CD4-positive, alpha-beta T cell (primary cell): ENCODE results near the gene NCAPD2. TPM values are rescaled to one million over a fixed set of nuclear protein-coding genes. Genes with fewer than 3 reads are reported as not detected.

Experiments used
- ATAC-seq: fragments of 200-7000 bp; cut with Tn5 transposase; one replicate; pipeline ENCODE4 v1.10.0; 2022; ENCODE audit warnings: mild to moderate bottlenecking; ENCODE audit not compliant: poor library complexity
- CTCF ChIA-PET: fragments of 350-600 bp; sonication (Branson Sonifier 250); formaldehyde crosslinking; loops from one replicate; lab custom pipeline; 2021; ENCODE audit warnings: antibody characterized with exemption, inconsistent platforms; lab: Charles Lee
- POLR2A ChIA-PET: fragments of 350-600 bp; sonication (Branson Sonifier 250); formaldehyde crosslinking; loops from one replicate; lab custom pipeline; 2021; ENCODE audit warnings: antibody characterized with exemption, inconsistent platforms; lab: Charles Lee
- DNase-seq, 14 experiments: peaks; one replicate each; pipeline ENCODE4 v3.0.0-alpha.2; 2013 to 2020; ENCODE audit warnings: mixed read lengths in 2 of 14
- H3K27ac ChIP-seq, 2 donors: one replicate each; pipeline versions ENCODE4 v1.5.1 to v1.7.0; 2013; ENCODE audit warnings: low read length in 2 of 2, low read depth in 1 of 2, mild to moderate bottlenecking in 1 of 2
- H3K27me3 ChIP-seq, 2 experiments: 1 replicate in 1 of 2; 2 replicates in 1 of 2; pipeline versions ENCODE4 v1.6.1 to v1.7.0; 2013; ENCODE audit warnings: low read length in 2 of 2, control low read depth in 1 of 2, mild to moderate bottlenecking in 1 of 2, moderate library complexity in 1 of 2; ENCODE audit not compliant: insufficient read depth in 2 of 2, control insufficient read depth in 1 of 2
- H3K36me3 ChIP-seq: one replicate; pipeline ENCODE4 v1.6.1; 2013; ENCODE audit warnings: low read length, control low read depth; ENCODE audit not compliant: insufficient read depth
- H3K4me1 ChIP-seq: one replicate; pipeline ENCODE4 v1.6.1; 2013; ENCODE audit warnings: low read length, control low read depth; ENCODE audit not compliant: insufficient read depth
- H3K4me3 ChIP-seq: one replicate; pipeline ENCODE4 v1.5.1; 2013; ENCODE audit warnings: mild to moderate bottlenecking, low read length, moderate library complexity
- H3K9me3 ChIP-seq, 2 experiments: 1 replicate in 1 of 2; 2 replicates in 1 of 2; pipeline versions ENCODE4 v1.6.1 to v1.7.0; 2013; ENCODE audit warnings: low read length in 2 of 2, mild to moderate bottlenecking in 2 of 2, control low read depth in 1 of 2, moderate library complexity in 1 of 2; ENCODE audit not compliant: control insufficient read depth in 1 of 2, insufficient read depth in 1 of 2
- H3K27ac Mint-ChIP-seq: one replicate; pipeline ENCODE4 v1.8.0; 2020; ENCODE audit warnings: mixed read lengths
- H3K27me3 Mint-ChIP-seq: one replicate; pipeline ENCODE4 v1.8.0; 2021; ENCODE audit warnings: mixed read lengths
- H3K36me3 Mint-ChIP-seq: one replicate; pipeline ENCODE4 v1.8.0; 2021; ENCODE audit warnings: low read depth, mixed read lengths
- H3K4me1 Mint-ChIP-seq: one replicate; pipeline ENCODE4 v1.8.0; 2021; ENCODE audit warnings: low read depth, mixed read lengths
- H3K4me3 Mint-ChIP-seq: one replicate; pipeline ENCODE4 v1.8.0; 2020; ENCODE audit warnings: mild to moderate bottlenecking, mixed read lengths
- H3K9me3 Mint-ChIP-seq: one replicate; pipeline ENCODE4 v1.8.0; 2020; ENCODE audit warnings: mixed read lengths
- intact Hi-C, 2 experiments: fragments of 100-400 bp; cut with DNase I in 1 of 2; cut with micrococcal nuclease in 1 of 2; formaldehyde crosslinking; loops; one replicate each; pipeline versions ENCODE4 v1.15.1 to v1.9.0; 2023 to 2025; cut with DNase I, micrococcal nuclease
- total RNA-seq, 174 experiments: library from RNA in 2 of 174; stranded (reverse) in 2 of 174; gene quantifications; one replicate each; pipeline ENCODE4 v1.2.3 and lab custom pipeline; 2021 to 2026
- TF ChIP-seq, protein P1 (sequence below): fragments of 200-600 bp; IDR thresholded peaks from one replicate; pipeline ENCODE4 v1.8.0; 2022; ENCODE audit warnings: antibody characterized with exemption, mild to moderate bottlenecking

Gene NCAPD2
- total RNA-seq, 2 experiments from 2014 or later, result 13.7 to 14.9 TPM

DNA sequence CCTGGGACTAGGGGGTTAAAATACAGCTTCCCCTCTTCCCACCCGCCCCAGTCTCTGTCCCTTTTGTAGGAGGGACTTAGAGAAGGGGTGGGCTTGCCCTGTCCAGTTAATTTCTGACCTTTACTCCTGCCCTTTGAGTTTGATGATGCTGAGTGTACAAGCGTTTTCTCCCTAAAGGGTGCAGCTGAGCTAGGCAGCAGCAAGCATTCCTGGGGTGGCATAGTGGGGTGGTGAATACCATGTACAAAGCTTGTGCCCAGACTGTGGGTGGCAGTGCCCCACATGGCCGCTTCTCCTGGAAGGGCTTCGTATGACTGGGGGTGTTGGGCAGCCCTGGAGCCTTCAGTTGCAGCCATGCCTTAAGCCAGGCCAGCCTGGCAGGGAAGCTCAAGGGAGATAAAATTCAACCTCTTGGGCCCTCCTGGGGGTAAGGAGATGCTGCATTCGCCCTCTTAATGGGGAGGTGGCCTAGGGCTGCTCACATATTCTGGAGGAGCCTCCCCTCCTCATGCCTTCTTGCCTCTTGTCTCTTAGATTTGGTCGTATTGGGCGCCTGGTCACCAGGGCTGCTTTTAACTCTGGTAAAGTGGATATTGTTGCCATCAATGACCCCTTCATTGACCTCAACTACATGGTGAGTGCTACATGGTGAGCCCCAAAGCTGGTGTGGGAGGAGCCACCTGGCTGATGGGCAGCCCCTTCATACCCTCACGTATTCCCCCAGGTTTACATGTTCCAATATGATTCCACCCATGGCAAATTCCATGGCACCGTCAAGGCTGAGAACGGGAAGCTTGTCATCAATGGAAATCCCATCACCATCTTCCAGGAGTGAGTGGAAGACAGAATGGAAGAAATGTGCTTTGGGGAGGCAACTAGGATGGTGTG is 42.3 kb downstream of the NCAPD2 start:
- Mint-ChIP-seq H3K27me3 (no peaks in the 10 kb centered on the region), H3K36me3 (peaks cover 77% of the 10 kb centered on the region), H3K4me3 (peak overlapping the region; percentile 96), H3K4me1 (peaks cover 74% of the 10 kb centered on the region), H3K27ac (peak overlapping the region; percentile 90), H3K9me3 (no peaks in the 10 kb centered on the region)
- DNase-seq, result peak in 2 of 14 experiments; percentile 22 to 41
- peaks cover 35% of the 10 kb centered on the region for H3K36me3 ChIP-seq
- ATAC-seq, result no peak
- H3K9me3 ChIP-seq, result peaks cover 0 to 4% of the 10 kb centered on the region in 2 experiments
- ChIA-PET POLR2A (interaction anchor here (0.5 to 6.5 kb wide), 17 partner anchors 16 to 407 kb away, joined by 3 to 58 read pairs (median 7); partner anchors contain the start of genes C12orf57, CD27, COPS7A and MRPL51), CTCF (interaction anchor here (0.8 to 4.5 kb wide), 9 partner anchors 17 to 340 kb away, joined by 3 to 31 read pairs (median 4); partner anchors contain the start of genes MRPL51 and VAMP1)
- no peaks in the 10 kb centered on the region for H3K27me3 ChIP-seq
- H3K4me1 ChIP-seq, result peaks cover 85% of the 10 kb centered on the region
- H3K27ac ChIP-seq, result peak overlapping the region; percentile 91 to 93
- TF ChIP-seq, protein P1, sequence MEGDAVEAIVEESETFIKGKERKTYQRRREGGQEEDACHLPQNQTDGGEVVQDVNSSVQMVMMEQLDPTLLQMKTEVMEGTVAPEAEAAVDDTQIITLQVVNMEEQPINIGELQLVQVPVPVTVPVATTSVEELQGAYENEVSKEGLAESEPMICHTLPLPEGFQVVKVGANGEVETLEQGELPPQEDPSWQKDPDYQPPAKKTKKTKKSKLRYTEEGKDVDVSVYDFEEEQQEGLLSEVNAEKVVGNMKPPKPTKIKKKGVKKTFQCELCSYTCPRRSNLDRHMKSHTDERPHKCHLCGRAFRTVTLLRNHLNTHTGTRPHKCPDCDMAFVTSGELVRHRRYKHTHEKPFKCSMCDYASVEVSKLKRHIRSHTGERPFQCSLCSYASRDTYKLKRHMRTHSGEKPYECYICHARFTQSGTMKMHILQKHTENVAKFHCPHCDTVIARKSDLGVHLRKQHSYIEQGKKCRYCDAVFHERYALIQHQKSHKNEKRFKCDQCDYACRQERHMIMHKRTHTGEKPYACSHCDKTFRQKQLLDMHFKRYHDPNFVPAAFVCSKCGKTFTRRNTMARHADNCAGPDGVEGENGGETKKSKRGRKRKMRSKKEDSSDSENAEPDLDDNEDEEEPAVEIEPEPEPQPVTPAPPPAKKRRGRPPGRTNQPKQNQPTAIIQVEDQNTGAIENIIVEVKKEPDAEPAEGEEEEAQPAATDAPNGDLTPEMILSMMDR, result no peak
- H3K4me3 ChIP-seq, result peak overlapping the region; percentile 88
- intact Hi-C loops, result loop anchor here (1.0 to 5.0 kb wide), 4 partner anchors 65 to 214 kb away; partner anchors contain the start of gene VAMP1 (in 2 of the 2)

DNA sequence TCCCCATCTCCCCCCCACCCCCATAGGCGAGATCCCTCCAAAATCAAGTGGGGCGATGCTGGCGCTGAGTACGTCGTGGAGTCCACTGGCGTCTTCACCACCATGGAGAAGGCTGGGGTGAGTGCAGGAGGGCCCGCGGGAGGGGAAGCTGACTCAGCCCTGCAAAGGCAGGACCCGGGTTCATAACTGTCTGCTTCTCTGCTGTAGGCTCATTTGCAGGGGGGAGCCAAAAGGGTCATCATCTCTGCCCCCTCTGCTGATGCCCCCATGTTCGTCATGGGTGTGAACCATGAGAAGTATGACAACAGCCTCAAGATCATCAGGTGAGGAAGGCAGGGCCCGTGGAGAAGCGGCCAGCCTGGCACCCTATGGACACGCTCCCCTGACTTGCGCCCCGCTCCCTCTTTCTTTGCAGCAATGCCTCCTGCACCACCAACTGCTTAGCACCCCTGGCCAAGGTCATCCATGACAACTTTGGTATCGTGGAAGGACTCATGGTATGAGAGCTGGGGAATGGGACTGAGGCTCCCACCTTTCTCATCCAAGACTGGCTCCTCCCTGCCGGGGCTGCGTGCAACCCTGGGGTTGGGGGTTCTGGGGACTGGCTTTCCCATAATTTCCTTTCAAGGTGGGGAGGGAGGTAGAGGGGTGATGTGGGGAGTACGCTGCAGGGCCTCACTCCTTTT is 43.1 kb downstream of the NCAPD2 start:
- DNase-seq, result peak in 2 of 14 experiments; percentile 11 to 37

More for the DNA sequence above, 43.1 kb downstream of the NCAPD2 start:
- peak overlapping the region; percentile 90 for H3K27ac Mint-ChIP-seq
- no peaks in the 10 kb centered on the region for H3K27me3 Mint-ChIP-seq
- peaks cover 79% of the 10 kb centered on the region for H3K4me1 Mint-ChIP-seq
- Histone ChIP-seq H3K4me3 (no peak overlapping the region), H3K4me1 (peaks cover 90% of the 10 kb centered on the region), H3K9me3 (peaks cover 0 to 4% of the 10 kb centered on the region in 2 experiments), H3K36me3 (peaks cover 37% of the 10 kb centered on the region), H3K27ac (peak overlapping the region; percentile 42 to 70), H3K27me3 (no peaks in the 10 kb centered on the region)
- TF ChIP-seq, protein P1, result no peak
- POLR2A ChIA-PET, result interaction anchor here (0.7 to 6.5 kb wide), 13 partner anchors 17 to 315 kb away, joined by 3 to 58 read pairs (median 11); partner anchors contain the start of genes CD27, TAPBPL, USP5 and VAMP1
- intact Hi-C loops, result loop anchor here in 1 of 2 experiments (5.0 kb wide), 1 partner anchor 215 kb away; no protein-coding TSS in a partner anchor
- no peak for ATAC-seq
- no peaks in the 10 kb centered on the region for H3K9me3 Mint-ChIP-seq
- CTCF ChIA-PET, result interaction anchor here (0.7 to 4.5 kb wide), 25 partner anchors 15 to 249 kb away, joined by 3 to 39 read pairs (median 4); partner anchors contain the start of genes COPS7A, MRPL51, NCAPD2 and TAPBPL
- H3K36me3 Mint-ChIP-seq, result peaks cover 73% of the 10 kb centered on the region
- H3K4me3 Mint-ChIP-seq, result peak overlapping the region; percentile 96
